ENCODE data around the gene HIGD1A. TPM values are rescaled to one million over a fixed set of nuclear protein-coding genes. Genes with fewer than 3 reads are reported as not detected.

HIGD1A gene
- total RNA-seq, 1 experiment from 2014 or later: 80.7 TPM

DNA sequence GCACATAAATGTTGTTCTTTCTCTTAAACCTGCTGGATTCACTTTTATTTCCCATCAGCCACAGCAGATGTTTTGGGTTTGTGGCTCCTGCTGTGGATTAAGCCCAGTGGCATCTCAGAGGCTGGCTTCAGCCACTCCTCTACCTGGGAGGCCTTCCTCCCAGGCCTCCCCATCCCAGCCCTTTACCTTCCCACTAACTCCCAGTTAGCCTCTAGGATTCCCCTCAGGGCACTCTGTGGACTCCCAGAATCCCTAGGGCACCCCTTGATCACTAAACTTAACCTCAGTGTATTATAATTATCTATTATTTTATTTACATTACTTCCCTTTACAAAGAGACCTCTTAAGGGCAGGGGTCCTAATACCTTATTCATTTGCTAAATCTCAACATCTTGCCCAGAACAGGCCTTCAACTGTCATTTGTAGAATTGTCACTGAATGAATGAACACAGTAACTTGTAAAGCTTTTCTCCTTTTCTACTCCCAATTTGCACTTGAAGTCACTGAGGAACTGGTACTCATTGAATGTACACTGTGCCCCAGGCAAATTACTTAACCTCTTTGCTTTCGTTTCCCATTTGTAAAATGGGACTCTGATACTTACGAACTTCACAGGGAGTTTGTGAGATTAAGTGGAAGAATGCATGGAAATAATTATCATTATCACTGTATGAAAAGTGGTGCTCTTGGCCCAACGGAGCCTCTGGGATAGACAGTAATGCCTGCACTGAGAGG, 39.6 kb downstream of the HIGD1A start (continued):
- TF ChIP-seq, protein P1, sequence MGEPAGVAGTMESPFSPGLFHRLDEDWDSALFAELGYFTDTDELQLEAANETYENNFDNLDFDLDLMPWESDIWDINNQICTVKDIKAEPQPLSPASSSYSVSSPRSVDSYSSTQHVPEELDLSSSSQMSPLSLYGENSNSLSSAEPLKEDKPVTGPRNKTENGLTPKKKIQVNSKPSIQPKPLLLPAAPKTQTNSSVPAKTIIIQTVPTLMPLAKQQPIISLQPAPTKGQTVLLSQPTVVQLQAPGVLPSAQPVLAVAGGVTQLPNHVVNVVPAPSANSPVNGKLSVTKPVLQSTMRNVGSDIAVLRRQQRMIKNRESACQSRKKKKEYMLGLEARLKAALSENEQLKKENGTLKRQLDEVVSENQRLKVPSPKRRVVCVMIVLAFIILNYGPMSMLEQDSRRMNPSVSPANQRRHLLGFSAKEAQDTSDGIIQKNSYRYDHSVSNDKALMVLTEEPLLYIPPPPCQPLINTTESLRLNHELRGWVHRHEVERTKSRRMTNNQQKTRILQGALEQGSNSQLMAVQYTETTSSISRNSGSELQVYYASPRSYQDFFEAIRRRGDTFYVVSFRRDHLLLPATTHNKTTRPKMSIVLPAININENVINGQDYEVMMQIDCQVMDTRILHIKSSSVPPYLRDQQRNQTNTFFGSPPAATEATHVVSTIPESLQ (CRISPR knock-in tag; IDR thresholded peaks at IDR 0.05): no peak
- TF ChIP-seq ESRRA (CRISPR knock-in tag; IDR thresholded peaks at IDR 0.05; ENCODE audit: borderline replicate concordance): no peak
- no peak for TF ChIP-seq ZNF396 (CRISPR knock-in tag; IDR thresholded peaks at IDR 0.05; ENCODE audit: borderline replicate concordance)
- TF ChIP-seq, protein P2, sequence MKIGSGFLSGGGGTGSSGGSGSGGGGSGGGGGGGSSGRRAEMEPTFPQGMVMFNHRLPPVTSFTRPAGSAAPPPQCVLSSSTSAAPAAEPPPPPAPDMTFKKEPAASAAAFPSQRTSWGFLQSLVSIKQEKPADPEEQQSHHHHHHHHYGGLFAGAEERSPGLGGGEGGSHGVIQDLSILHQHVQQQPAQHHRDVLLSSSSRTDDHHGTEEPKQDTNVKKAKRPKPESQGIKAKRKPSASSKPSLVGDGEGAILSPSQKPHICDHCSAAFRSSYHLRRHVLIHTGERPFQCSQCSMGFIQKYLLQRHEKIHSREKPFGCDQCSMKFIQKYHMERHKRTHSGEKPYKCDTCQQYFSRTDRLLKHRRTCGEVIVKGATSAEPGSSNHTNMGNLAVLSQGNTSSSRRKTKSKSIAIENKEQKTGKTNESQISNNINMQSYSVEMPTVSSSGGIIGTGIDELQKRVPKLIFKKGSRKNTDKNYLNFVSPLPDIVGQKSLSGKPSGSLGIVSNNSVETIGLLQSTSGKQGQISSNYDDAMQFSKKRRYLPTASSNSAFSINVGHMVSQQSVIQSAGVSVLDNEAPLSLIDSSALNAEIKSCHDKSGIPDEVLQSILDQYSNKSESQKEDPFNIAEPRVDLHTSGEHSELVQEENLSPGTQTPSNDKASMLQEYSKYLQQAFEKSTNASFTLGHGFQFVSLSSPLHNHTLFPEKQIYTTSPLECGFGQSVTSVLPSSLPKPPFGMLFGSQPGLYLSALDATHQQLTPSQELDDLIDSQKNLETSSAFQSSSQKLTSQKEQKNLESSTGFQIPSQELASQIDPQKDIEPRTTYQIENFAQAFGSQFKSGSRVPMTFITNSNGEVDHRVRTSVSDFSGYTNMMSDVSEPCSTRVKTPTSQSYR (CRISPR knock-in tag; IDR thresholded peaks at IDR 0.05): no peak
- TF ChIP-seq E2F4 (CRISPR knock-in tag; IDR thresholded peaks at IDR 0.05; ENCODE audit: borderline replicate concordance, low read depth): no peak
- no peak for TF ChIP-seq ATF1 (CRISPR knock-in tag; IDR thresholded peaks at IDR 0.05)
- no peak for TF ChIP-seq ZNF532 (CRISPR knock-in tag; IDR thresholded peaks at IDR 0.05; ENCODE audit: borderline replicate concordance)
- TF ChIP-seq, protein P3, sequence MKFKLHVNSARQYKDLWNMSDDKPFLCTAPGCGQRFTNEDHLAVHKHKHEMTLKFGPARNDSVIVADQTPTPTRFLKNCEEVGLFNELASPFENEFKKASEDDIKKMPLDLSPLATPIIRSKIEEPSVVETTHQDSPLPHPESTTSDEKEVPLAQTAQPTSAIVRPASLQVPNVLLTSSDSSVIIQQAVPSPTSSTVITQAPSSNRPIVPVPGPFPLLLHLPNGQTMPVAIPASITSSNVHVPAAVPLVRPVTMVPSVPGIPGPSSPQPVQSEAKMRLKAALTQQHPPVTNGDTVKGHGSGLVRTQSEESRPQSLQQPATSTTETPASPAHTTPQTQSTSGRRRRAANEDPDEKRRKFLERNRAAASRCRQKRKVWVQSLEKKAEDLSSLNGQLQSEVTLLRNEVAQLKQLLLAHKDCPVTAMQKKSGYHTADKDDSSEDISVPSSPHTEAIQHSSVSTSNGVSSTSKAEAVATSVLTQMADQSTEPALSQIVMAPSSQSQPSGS (CRISPR knock-in tag; IDR thresholded peaks at IDR 0.05; ENCODE audit: borderline replicate concordance, low read depth): no peak
- TF ChIP-seq JUN (CRISPR knock-in tag; IDR thresholded peaks at IDR 0.05): no peak
- no peak for TF ChIP-seq ARID4B (CRISPR knock-in tag; IDR thresholded peaks at IDR 0.05; ENCODE audit: borderline replicate concordance)
